GM19463 (cell line): ENCODE data around the gene THAP3.
"Not testable (repeated sequence)": the region's sequence is repeated elsewhere in the genome, so short reads cannot be mapped to it uniquely, and the experiment has no call there.

Source experiments
- ATAC-seq: cut with Tn5 transposase; IDR thresholded peaks from one replicate; pipeline ENCODE4 v1.9.1; 2021; ENCODE audit warnings: mild to moderate bottlenecking, moderate library complexity; ENCODE audit not compliant: unreplicated experiment

THAP3 gene

DNA sequence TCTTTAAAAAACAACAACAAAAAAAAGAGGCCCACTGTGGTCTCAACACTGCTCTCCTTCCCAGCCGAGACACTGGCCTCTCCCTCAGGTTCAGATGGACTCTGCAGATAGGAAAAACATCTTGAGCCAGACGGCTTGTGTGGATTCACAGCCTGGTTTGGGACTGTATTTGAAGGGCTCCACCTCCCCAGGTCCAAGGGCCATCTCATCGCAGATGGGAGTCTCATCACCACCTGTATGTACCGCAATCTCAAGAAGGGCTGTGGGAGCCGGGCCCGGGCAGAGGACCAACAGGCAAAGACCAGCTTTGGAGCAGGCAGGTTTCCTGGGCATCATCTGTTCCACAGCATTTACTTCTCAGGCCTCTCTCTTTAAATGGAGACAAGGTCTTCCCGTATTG lies 34.6 kb upstream of the THAP3 start:
- ATAC-seq, result no peak

DNA sequence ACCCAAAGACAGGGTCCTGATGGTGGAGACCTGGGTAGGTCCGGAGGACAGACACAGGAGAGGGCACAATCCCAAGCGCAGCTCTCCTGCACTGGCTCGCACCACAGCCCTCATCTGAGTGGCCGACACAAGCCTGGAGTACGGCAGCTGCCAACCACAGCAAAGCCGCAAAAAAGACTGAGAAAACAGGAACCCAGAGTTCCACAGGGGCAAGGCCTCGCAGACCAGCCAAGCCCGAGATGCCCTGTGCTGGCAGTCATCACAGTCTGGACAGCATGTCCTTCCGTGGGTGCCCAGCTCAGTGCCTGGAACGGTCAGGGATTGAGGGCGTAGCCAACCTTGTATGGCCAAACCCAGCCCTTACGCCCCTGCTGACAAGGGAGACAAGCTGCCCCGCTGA lies 33.4 kb upstream of the THAP3 start:
- no peak for ATAC-seq

DNA sequence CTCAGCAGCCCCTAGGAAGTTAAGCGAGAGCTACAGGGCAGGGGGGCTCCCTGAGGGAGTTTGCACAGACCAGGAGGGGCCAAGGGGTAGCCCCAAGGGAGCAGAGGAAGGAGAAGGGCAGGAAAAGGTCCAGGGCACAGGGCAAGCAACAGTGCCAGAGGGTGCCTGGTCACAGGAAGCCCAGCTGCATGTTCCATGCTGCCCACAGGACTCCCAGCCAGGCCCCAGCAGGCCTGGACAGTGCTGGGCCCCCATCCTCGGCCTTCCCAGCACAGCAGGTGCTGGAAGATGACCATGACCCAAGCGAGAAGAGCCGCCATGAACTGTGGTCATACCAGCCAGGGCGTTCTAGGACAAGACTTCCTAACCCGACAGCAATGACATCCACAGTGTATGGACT lies 33.0 kb upstream of the THAP3 start:
- ATAC-seq, result no peak

DNA sequence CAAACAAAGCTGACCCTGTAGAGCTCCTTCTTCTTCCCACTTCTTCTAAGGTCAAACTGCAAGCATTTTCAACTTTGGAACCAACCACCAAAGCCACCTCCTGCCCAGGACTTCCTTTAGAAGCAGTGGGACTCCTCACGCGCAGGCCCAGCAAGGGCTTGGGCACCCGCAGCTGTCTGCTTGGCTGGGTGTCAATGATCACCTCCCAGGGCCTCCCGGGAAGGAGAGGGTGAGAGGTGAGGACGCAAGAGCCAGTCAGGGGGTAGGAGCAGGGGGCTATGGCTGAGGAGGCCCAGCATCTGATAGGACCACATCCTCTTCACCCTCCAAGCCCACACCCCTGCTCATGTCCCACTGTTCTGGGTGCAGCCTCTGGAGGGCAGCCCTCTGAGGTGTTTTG lies 32.2 kb upstream of the THAP3 start:
- ATAC-seq, result no peak

DNA sequence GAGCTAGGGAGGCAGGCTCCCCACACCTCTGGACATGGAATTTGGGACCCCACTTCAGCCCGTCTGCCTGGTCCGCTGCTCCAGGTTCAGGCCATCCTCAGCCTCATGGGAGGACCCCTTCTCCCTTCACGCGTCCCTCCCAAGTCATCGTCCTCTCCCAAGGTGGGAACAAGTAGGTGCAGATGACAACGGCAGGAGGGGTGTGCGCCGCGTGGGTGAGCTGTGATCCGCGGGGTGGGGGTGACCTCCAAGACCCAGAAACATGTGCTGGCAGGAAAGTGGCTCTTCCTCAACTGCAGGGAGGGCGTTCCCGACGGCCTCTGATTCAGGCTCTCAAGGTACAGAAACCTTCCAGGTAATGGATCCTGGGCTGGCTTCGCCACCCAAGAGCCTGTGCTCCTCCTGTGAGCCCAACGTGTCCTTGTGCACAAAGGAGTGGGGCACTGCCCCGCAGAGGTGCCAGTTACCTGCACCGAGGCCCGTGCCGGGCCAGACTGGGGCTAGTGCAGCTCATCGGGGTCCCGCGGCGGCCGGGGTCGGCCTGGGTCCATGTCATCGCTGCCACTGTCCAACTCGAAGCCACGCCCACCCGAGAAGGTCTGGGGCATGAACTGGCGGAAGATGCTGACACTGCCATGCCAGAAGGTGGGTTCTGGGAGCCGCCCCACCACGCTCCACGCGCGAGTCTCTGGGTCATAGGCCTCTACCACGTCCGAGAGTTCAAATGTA lies 31.6 kb upstream of the THAP3 start:
- ATAC-seq, result no peak

DNA sequence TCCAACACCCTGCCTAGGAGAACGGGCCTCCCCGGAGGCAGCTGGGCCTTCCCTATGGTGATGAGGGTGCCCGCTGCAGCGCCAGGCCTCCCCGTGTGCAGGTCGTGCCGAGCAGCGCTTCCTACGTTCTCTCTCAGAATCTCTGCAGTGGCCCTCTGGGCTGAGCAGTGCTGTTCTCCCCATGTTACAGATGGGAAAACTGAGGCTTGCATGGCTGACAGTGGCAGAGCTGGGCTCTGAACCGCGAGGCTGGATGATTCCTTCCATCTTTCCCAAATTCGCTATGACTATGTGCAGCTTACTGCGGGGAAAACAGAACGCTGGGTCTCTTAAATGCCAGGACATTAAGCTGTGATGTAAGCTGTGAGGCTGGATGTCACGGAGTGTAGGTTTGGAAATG lies 30.9 kb upstream of the THAP3 start:
- no peak for ATAC-seq

DNA sequence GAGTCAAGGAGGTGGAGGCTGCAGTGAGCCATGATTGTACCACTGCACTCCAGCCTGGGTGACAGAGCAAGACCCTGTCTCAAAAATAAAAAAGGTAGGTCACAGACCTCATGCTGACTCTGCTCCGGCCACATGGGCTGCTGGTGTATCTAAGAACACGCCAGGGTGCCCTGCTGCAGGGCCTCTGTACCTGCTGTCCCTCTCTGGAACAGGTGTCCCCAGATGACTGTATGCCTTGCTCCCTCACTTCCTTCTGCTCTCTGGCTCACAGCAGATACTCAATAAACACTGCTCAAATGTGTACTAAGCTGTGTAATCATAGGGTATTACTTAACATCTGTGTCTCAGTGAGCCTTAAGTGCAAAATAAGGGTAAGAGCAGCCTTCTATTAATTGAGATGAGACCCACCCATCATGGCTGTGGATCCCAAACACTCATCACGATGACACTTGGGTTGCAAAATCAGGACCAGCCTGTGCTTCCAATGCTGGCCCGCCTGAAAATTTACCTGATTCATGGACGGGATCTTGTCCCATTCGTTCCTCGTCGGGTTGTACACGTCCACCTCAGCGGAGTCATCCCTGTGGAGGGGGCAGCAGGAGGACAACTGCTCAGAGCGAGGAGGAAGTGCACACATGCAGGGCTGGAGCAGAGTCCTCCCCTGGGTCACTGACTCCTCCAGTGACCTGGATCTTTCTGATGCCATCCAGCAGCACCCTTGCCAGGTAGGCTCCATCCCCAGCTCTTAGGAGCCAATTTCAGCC lies 29.5 kb upstream of the THAP3 start:
- ATAC-seq, result no peak

DNA sequence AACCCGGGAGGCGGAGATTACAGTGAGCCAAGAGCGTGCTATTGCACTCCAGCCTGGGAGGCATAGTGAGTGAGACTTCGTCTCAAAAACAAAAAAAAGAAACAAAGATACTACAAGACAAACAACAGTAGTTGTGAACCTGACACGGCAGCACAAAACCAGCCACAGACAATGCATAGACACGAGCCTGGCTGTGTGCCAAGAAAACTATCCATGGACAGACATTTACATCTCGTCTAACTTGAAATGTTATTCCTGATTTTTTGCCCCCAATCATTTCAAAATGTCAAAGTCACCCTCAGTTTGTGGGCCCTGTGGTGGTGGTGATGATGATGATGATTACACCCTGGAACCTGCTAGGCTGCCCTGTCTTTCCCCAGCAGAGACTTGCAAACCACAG lies 28.3 kb upstream of the THAP3 start:
- no peak for ATAC-seq

DNA sequence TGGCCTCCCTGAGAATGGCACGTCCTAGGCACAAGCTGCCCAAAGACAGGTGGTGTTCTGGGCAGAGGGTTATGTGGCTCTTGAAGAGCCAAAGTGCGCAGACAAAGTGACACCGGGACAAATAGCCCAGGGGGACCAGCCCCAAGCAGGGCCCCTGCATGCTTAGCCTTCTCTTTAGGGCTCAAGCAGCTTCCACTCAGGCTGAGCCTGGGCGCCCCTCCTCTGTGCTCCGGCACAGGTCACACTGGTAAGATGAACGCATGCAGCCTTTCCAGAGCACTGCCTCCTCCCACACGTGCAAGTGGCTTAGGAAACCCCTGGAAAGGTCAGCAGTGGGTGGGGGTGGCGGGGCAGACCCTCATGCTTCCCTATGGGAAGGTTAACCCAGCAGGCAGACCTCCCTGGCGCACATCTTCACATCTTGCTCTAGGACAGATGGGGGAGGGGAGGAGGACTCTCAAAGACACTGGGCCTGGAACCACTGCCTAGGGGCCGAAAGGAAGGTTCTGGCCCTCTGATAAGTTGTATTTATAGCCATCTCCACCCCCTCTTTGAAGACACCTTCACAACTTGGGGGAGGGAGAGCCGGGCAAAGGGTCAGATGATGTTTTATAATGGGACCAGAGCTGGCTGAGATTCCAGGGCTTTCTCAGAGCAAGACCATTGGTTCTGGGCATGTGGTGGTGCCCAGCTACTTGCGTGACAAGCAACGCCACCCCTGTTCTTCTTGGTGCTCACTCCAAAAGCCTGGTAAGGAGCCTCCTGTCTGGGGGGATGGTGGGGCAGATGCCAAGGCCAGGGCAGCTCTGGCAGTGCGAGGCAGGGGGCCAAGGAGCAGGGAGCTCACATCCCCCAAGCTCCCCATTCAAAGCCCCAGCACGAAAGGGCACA lies 27.5 kb upstream of the THAP3 start:
- ATAC-seq, result no peak

DNA sequence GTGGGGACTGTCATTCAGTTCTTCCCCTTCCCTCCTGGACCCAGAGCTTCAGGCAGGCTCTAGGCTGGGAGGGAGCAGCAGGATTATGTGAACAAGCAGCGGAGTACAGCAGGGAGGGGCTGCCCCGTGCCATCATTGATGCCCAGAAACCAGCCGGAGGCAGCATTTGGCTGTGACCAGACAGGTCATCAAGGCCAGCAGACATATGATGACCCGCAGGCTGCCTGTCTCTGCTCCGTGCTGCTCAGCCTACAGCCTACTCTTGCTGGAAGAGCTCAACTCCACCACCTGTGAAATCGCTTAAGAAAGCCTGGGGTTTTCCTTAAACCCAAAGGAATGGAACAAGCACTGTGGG lies 26.9 kb upstream of the THAP3 start:
- ATAC-seq, result no peak

DNA sequence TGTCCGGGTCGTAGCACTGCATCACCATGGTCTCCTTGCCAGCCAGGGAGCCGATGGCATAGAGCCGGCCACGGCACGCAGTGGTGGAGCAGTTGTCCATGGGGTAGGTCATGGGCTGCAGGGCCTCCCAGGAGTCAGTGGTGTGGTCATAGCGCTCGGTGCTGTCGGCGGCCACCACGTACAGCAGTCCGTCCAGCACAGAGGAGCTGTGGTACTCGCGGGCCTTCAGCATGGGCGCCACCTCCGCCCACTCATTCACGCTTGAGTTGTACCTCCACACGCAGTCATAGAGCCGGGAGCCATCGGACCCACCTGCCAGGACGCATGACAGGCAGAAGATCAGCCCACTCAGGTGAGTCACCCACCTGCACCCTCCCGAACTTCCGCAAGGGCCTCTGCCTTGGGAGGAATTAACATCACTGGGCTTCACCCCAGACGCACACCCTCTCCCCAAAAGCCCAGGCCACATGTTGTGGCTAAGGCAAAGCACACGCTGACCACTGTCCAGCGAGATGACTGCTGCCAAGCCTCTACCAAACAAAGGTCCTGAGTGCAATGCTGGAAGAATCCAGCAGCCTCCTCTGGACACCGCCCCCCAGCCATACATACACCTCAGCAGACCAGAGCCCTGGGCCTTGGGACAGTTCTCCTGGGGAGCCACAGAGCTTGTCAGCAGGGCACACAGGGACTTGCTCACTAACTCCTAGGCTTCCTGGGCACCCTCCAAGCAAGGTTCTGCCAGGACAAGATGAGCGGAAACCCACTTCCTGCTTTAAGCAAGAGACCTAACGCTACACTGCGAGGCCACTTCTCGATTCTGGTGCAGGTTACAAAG lies 25.3 kb upstream of the THAP3 start:
- ATAC-seq, result no peak

DNA sequence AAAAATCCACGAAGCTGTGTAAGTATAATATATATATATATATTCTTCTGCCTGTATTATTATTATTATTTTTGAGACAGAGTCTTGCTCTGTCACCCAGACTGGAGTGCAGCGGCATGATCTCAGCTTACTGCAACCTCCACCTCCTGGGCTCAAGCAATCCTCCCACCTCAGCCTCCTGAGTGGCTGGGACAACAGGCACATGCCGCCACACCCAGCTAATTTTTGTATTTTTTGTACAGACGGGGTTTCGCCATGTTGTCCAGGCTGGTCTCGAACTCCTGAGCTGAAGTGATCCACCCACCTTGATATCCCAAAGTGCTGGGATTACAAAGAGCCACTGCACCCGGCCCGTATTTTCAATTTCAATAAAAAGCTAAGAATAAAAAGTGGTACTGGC lies 24.7 kb upstream of the THAP3 start:
- ATAC-seq, result not testable (repeated sequence)

DNA sequence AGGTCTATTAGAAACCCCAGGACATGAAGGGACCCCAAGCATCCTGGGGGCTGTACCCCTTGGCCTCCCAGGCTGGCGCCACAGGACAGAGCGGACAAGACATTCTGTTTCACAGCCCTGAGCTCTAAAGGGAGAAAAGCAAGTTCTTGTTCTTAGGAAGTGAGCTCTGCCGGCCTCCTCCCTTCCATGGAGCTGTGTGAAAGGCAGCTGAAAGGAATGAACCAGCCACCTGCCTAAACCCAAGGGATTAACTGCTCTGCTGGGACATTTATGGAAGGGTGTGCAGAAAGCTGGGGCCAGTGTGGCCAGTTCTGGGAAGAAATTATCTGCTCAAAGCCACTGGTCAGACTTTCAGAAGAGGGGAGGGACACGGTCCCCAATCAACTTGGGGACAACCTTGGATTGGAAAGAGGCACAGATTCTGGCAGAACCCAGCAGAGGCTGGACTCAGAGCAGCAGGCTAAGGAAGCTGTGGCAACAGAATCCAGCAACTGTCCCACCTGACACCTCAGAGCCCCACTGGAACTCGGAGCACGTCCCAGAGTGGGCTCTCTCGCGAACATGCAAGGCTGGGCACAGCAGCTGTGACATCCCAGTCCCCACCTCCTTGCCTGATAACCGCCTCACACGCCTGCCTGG lies 24.1 kb upstream of the THAP3 start:
- no peak for ATAC-seq

DNA sequence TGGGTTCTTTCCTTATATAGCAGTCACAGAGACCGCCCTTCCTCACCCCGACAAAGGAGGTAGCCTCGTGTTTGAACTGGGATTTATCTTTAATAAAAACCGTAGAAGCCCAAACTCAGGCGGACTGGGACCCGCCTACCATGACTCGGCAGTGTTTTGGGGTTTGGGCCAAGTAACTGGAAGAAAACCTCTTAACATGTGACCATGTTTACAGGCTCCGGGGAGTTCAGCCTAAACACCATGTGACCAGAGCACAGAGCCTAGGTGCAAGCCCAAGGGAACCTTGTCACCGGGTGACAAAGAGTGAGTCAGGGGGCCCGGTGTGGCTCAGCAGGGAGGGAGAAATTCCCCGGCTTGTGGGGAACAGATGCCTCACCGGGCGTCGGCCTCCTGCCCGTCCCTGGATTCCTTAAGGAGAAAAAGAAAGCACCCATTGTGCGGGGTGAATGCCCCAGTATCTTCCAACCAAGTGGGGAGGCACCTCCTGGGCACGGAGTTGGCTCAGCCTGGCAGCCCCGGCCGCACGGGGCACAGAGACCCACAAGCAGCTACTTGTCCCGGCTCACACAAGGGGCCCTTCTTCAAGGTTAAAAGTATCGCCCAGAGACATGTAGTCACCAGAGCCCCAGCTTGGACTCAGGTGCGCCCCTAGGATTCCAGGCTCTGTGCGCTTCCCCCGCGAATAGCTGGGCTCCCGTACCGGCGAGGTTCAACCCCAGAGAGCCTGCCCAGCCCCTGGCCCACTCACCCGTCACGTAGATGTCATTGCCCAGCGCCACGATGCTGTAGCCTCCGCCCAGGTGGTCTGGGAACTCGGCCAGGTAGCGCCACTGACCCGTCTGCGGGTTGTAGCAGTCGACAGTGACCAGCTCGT lies 23.4 kb upstream of the THAP3 start:
- no peak for ATAC-seq

DNA sequence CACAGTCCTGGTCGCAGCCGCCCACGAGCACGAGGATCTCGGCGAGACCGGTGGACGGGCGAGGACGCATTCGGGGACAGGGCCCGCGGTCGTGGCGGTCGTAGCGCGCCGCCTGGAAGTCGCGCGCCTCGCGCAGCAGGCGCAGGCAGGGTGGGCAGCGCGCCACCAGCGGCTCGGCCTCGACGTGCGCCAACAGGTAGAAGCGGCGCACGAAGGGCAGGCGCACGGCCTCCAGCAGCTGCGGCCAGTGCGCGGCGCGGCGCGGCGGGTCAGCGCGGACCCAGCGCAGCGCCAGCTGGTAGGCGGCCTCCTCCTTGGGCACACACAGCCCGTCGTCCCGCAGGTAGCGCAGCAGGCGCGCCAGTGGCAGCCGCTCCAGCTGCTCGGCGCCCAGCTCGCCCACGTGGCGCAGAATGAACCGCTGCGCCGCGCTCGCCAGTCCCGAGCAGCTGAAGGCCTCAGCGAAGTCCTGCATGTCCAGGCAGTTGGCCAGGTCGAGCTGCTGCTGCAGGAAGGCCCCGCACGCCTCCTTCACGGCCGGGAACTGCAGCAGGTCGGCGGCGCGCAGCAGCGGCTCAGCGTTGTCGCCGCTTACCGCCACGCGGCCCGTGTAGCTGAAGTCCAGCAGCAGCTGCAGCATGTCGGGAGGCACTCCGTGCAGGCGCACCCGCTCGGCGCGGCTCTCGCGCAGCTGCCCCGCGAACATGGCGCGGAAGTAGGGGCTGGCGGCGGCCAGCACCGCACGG lies 22.6 kb upstream of the THAP3 start:
- peak; percentile 23 for ATAC-seq

DNA sequence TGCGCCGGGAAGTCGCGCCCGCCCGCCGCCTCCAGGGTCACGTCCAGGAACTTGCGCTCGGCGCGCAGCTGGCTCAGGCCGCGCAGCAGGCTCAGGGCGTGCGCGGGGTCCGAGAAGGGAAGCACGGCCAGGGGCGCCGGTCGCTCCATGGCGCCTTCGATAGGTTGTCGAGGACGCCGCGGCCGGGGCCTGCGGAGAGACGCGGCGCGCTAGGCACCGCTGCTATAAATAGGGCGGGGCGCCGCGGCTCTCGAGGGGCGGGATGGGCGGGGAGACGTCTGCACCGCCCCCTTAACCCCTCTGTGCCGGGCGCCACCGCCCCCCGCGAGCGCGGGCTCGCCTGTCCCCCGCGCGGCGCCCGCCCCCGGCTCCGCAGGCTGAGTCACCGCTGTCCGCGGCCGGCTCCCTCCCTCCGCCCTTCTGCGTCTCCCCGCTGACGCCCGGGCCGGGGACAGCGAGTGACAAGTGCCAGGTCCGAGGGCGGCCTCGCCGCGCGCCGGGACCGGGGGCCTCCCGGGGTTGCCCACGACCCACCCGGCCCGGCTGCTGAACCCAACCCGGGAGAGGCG lies 21.9 kb upstream of the THAP3 start, which contains the start of gene KLHL21:
TSS of gene KLHL21 (minus strand) at position 201 of the 569 bp plus-strand sequence. CDS start at position 149, 52 bp downstream.
- peak; percentile 65 for ATAC-seq

DNA sequence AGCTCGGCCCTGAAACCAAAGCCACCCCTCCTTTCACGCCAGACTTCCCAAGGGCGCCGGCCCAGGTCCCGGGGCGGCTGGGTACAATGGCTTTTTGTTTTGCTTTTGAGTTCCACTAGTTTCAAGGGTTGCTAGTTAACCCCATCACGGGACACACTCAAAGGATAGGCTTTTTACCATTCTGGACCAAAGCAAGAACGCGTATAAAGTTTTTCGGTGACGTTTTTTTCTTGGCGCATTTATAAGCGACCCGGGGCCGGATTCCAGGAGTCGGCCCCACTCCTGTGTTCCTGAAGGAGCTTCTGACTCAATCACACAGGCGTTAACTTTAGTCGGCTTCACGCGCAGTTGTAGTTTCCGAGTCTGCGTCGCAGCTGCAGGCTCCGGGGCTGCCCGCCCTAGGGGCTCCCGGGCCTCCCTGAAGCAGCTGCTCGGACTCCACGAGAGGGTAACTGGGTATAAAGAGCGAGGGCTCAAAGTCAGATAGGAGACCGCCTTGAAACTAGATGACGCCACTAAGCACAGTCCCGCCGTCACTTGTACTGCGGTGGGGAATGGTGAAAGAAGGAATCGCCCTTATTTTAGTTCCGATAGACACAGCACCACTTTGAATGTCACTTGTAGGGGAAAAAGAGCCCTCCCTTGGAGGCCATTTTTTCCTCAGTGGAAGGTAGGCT lies 21.3 kb upstream of the THAP3 start:
- ATAC-seq, result peak; percentile 23
